NCI-H2029 treated with DMSO at 0.1 percent for 48 hours (cell line): ENCODE results near the gene HNRNPA2B1.
"Not testable (repeated sequence)": the region's sequence is repeated elsewhere in the genome, so short reads cannot be mapped to it uniquely, and the experiment has no call there.

Experiments used
- DNase-seq: peaks from one replicate; lab custom pipeline; 2025; lab: John Stamatoyannopoulos, UW

The HNRNPA2B1 gene

GRCh38 chr7:26165950-26166683, 34.4 kb downstream of the HNRNPA2B1 start:
- DNase-seq, result no peak

DNA sequence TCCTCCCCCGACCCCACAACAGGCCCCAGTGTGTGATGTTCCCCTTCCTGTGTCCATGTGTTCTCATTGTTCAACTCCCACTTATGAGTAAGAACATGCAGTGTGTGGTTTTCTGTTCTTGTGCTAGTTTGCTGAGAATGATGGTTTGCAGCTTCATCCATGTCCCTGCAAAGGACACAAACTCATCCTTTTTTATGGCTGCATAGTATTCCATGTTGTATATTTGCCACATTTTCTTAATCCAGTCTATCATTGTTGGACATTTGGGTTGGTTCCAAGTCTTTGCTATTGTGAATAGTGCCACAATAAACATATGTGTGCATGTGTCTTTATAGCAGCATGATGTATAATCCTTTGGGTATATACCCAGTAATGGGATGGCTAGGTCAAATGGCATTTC, 36.7 kb downstream of the HNRNPA2B1 start:
- not testable (repeated sequence) for DNase-seq

GRCh38 chr7:26162431-26162830, 38.1 kb downstream of the HNRNPA2B1 start:
- DNase-seq, result no peak

- no peak for DNase-seq
Observed at GRCh38 chr7:26160896-26161295, 39.6 kb downstream of the HNRNPA2B1 start.

GRCh38 chr7:26159243-26159642, 41.3 kb downstream of the HNRNPA2B1 start:
- DNase-seq, result no peak

DNA sequence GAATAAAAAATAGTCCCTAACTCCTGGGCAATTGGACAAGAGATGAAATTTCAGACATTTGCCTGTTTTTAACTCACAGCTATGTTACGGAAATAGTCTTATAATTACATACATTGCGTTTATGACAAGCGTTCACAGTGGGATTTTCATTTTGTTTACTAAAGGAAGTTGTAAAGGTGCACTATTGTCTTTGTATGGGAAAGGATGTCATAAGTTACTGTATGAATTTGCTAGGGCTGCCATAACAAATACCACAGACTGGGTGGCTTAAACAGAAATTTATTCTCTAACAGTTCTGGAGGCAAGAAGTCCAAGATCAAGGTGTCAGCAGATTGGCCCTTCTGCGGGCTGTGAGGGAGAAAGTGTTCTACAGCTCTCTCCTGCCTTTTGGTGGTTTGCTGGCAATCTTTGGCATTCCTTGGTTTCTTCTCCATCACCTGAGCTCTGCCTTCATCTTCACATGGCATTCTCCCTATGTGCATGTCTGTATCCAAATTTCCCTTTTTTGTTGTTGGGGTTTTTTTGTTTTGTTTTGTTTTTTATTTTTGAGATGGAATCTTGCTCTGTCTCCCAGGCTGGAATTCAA, 42.9 kb downstream of the HNRNPA2B1 start:
- DNase-seq, result no peak

GRCh38 chr7:26156451-26157420, 43.8 kb downstream of the HNRNPA2B1 start:
- no peak for DNase-seq

DNA sequence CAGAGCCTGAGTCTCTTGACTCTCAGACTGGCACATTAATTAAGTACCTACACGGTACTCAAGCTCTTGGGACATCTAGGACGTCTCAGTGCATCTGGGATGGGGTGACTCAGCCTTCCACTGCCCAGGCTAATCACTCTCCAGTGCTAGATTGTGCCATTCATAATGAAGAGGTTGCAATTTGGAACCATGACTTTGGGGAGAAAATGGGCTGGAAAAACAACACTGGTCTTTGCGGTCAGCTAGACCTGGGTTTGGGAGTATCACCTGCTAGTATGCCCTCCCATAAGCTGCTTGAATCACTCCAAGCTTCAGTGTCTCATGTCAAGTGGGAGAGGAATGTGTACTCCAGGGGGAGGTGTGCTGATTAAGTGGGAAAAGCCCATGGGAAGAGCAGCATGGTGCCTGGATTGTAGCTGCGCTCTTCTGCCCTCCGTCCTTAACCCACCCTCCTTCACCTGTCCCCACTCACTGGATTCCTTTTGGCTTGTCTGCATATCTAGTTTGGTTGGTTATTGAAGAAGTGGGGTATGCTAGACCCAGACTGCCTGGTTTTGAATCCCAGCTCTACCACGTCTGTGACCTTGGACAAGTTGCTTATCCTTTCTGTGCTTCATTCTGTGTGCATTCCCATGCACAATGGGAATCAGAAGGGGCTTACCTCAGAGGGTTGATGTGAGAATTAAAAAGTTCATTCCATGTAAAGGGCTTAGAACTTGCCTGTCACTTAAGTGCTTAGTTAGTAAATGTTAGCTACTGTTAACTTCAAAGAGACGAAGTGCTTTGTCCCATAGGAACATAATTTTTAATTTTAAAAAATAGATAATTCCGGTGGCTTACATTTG, 44.8 kb downstream of the HNRNPA2B1 start:
- no peak for DNase-seq

DNA sequence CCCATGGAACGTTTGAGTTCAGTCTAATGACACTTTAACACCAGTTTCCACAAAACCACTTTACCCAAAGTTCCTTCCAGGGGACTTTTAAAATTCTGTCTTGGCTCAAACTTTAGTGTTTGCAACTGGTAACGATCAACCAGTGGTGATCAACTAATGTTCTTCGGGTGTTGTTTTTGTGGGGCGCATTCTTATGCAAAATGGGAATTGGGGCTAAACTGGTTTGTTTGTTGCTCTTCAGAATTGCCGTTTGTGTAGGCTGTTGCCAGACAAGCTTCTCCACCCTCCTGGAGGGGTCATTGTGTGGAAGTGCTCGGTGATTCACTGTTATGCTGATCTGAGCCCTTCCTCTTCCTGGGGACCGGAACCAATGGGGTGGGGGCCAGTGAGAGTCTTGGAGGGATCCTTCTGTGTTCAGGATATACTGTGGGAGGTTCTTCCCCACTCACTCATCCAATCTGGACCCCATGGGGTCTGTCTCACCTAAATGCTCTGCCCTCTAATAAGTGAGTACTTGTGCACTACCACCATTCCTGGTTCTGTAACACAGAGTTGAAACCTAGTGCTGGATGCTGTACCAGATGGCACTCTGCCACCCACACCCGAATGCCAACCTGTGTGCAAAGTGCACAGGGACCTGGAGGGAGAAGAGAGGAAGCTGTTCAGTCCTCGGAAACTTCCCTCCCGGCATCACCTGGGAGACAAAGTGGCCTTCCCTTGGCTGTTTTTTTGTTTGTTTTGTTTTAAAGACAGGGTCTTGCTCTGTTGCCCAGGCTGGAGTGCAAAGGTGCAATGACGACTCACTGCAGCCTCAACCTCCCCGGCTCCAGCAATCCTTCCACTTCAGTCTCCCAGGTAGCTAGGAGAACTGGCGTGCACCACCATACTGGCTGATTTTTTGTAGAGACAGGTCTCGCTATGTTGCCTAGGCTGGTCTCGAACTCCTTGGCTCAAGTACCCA, 46.4 kb downstream of the HNRNPA2B1 start:
- no peak for DNase-seq

DNA sequence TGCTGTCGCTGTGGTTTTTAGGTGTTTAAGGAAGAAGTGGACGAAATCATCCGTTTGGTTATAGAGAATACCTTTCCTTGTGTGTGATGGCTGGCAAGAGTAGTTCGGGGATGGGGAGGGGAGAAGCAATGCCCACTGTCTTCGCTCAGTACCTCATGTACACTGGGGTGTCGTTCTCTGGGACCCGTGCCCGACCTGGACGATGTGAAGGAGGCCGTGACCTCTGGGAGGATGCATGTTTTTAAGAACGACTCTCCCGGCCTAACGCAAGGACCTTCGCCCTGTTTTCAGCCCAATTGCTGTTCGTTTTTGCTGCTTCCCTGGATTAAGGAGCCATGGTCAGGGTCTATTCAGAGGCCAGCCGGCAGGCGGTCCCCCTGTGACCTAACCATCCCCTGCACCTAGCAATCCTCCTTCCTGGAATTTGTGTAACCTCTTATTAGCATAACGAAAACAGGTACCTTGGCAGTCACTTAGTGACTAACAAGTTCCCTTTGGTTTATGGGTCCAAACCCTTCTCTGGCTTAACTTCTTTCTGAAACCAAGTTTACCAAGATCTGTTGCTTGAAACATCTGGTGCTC, 47.2 kb downstream of the HNRNPA2B1 start:
- no peak for DNase-seq

GRCh38 chr7:26152782-26153240, 47.7 kb downstream of the HNRNPA2B1 start:
- not testable (repeated sequence) for DNase-seq

DNA sequence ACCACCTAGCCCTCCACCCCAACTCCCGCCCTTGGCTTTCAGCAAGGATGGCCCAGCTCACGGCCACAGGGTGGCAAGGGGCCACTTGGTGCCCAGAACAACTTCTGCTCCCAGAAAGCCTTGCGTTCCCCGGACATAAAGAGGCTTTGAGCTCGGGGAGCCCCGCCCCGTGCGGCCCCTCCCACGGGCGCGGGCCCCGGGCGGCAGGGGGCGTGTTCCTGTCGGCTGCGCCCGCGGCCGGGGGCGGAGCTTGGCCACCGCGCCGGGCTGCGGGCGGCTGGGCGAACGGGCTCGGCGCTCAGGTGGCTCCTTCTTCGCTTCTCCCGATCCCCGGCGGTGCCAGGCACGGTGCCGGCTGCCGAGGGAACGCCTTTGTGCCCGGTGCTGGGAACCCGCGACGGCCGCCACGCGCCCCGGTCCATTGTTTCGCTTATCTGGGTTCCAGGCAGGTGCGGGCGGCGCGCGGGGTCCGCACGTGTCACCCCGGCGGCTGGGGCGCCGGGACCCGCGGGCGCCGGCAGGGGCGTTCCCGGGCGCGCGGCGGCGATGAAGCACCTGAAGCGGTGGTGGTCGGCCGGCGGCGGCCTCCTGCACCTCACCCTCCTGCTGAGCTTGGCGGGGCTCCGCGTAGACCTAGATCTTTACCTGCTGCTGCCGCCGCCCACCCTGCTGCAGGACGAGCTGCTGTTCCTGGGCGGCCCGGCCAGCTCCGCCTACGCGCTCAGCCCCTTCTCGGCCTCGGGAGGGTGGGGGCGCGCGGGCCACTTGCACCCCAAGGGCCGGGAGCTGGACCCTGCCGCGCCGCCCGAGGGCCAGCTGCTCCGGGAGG, 48.4 kb downstream of the HNRNPA2B1 start, which contains the start of gene NFE2L3:
TSS of gene NFE2L3 (plus strand) at position 246 of the 829 bp plus-strand sequence. CDS start at position 547, 301 bp downstream.
- peak; percentile 37 for DNase-seq

DNA sequence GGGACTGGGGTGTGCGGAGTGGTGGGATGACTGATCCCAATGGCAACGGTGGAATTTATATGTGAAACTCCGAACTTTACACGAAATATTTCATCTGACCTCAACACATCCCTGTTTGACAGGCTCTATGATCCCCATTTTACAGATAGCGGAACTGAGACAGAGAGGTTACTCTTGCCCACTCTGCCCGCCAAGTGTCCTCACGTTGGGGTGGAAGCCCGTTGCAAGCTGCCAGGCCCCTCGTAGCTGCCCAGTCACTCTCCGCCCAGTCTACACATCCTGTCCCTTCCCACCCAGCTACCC, 48.9 kb downstream of the HNRNPA2B1 start:
- DNase-seq, result no peak

- no peak for DNase-seq
Observed at GRCh38 chr7:26151096-26151495, 49.5 kb downstream of the HNRNPA2B1 start.

- no peak for DNase-seq
Observed at GRCh38 chr7:26149391-26149977, 51.1 kb downstream of the HNRNPA2B1 start.

GRCh38 chr7:26148307-26148700, 52.2 kb downstream of the HNRNPA2B1 start:
- not testable (repeated sequence) for DNase-seq

DNA sequence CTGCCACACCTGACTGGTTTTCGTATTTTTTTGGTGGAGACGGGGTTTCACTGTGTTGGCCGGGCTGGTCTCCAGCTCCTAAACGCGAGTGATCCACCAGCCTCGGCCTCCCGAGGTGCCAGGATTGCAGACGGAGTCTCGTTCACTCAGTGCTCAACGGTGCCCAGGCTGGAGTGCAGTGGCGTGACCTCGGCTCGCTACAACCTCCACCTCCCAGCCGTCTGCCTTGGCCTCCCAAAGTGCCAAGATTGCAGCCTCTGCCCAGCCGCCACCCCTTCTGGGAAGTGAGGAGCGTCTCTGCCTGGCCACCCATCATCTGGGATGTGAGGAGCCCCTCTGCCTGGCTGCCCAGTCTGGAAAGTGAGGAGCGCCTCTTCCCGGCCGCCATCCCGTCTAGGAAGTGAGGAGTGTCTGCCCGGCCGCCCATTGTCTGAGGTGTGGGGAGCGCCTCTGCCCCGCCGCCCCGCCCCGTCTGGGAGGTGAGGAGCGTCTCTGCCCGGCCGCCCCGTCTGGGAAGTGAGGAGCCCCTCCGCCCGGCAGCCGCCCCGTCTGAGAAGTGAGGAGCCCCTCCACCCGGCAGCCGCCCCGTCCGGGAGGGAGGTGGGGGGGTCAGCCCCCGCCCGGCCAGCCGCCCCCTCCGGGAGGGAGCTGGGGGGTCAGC, 52.8 kb downstream of the HNRNPA2B1 start:
- not testable (repeated sequence) for DNase-seq

DNA sequence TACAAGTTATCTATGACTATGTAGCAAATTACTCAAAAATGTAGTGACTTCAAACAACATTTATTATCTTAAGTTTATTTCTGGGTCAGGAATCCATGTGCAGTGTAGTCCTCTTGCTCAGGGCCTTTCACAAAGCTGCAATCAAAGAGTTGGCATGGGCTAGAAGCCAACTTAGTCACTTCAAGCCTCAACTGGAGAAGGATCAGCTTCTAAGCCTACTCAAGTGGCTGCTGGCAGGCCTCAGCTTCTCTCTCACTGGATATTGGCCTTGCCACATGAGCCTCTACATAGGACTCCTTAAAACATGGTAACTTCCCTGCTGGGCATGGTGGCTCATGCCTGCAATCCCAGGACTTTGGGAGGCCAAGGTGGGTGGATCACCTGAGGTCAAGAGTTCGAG, 53.5 kb downstream of the HNRNPA2B1 start:
- peak; percentile 59 for DNase-seq
